HG02885 (cell line): ENCODE results near the gene PI4K2A.

Experiments
- ATAC-seq: cut with Tn5 transposase; IDR thresholded peaks from one replicate; pipeline ENCODE4 v1.9.1; 2021; ENCODE audit warnings: mild to moderate bottlenecking; ENCODE audit not compliant: unreplicated experiment, poor library complexity

The PI4K2A gene

DNA sequence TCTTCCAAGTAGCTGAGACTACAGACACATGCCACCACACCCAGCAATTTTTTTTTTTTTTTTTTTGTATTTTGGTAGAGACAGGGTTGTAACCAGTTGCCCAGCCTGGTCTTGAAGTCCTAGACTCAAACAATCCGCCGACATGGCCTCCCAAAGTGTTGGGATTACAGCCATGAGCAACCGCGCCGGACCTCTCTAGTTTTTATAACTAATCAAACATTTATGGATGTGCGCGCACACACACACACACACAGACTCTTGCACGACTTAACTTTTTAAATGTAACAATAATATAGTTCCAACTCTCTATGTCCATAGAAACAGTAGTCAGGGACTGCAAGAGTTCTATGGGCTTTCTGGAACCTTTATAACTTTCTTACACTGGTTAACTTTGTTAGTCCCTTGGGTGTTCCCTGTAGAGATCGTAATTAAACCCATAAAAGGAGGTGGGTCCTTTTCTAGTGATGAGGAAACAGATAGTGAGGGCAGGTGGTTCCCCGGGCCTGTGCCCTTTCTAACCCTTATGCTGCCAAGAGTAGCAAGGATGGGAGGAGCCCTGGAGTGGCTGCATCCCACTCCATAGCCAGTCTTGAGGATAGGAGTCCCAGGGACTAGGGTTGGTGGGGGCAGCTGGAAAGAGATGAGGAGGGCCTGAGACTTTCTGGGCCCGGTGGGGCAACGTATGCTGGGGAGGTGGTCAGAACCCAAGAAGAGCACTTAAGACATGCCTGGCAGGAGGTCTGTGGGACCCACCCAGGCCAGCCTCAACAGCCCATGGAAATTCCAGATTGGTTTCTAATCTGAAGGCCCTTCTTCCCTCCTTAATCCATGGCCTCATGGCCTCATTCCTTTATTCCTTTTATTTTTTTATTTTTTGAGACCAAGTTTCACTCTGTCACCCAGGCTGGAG is 81.7 kb downstream of the PI4K2A start:
- no peak for ATAC-seq

DNA sequence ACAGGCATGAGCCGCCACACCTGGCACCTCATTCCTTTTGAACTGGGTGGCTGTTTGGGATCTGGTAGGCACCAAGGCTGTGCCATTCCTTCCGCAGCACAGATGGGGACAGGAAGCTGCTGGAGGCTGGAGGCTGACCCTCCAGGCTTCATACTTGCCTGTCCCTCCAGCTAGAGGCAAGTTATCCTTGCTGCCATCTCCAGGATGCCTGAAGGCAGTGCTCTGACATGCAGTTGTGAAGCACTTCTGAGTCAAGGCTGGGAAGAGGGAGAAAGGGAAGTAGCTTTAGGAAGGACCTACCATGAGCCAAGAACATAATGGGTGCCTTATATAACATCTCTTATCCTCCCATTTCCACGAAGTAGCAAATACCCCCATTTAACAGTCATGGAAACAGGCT is 82.5 kb downstream of the PI4K2A start:
- no peak for ATAC-seq

DNA sequence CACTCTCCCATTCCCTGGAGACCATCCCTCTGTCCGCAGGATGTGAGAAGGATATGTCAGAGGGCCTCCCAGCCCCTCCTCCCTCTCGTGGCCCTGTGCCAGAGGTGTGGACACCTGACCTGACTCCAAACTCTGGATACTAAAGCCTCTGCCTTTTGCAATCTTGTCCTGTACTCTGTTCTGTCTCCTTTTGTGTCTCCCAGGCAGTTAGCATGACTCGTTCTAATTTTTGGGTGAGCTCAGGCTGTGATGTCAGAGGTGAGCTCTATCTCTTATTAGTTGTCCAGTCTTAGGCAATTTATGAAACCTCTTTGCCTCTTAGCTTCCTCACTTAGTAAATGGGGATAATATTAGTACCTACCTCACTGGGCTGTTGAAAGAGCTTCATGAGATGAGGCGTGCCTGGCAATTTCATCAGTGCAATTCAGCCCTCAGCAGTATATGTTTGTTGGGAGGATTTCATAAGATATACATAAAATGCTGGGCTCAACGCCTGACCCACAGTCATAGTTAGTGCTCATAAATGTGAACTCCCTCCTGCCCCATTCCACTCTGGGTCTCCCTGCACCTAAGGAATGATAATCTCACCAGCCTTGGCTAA is 84.0 kb downstream of the PI4K2A start:
- no peak for ATAC-seq
